Stimulated activated CD4-positive, alpha-beta T cell treated with anti-CD3 and anti-CD28 coated beads, Interleukin-2, amount 100 ng/mL, for 48 hours (primary cell): ENCODE results near the gene PRPH.
A peak's percentile ranks its signal among the peaks of the same experiment; 100 is the strongest.

Experiments
- DNase-seq, 2 donors: peaks; one replicate each; pipeline ENCODE4 v3.0.0-alpha.2; 2020

Gene PRPH

GRCh38 chr12:49347311-49348193 is 52.6 kb downstream of the PRPH start:
- DNase-seq = peak; percentile 79 to 81
